PFSK-1 (cell line): Measurements from ENCODE around the gene KRT6B.

Source experiments
- FOXP2 ChIP-seq: optimal IDR thresholded peaks from 2 replicates; pipeline ENCODE3; 2011; ENCODE audit warnings: borderline replicate concordance, control low read depth, inconsistent platforms; ENCODE audit not compliant: insufficient read depth; ENCODE audit errors: extremely low read length, extremely low read depth
- POLR2AphosphoS5 ChIP-seq: IDR thresholded peaks from 2 replicates; pipeline ENCODE4 v1.6.1; 2012; ENCODE audit warnings: low read depth, mild to moderate bottlenecking, control low read depth, low read length, moderate library complexity
- SIN3A ChIP-seq: IDR thresholded peaks from 2 replicates; pipeline ENCODE4 v1.6.1; 2012; ENCODE audit warnings: mild to moderate bottlenecking, low read length, moderate library complexity, borderline replicate concordance; ENCODE audit not compliant: insufficient read depth
- TAF1 ChIP-seq: IDR thresholded peaks from 2 replicates; pipeline ENCODE4 v1.6.1; 2012; ENCODE audit warnings: low read length, control low read depth, borderline replicate concordance; ENCODE audit not compliant: insufficient read depth
- TF ChIP-seq, protein P1 (sequence below), 2 experiments: IDR thresholded peaks; 2 replicates each; pipeline versions ENCODE4 v1.6.1 to v1.8.0; 2011 to 2012; ENCODE audit warnings: low read depth in 2 of 2, low read length in 2 of 2, control low read depth in 1 of 2, inconsistent platforms in 1 of 2, mild to moderate bottlenecking in 1 of 2, moderate library complexity in 1 of 2; ENCODE audit not compliant: insufficient read depth in 1 of 2

Gene KRT6B

GRCh38 chr12:52398176-52398575, 53.8 kb downstream of the KRT6B start:
- TF ChIP-seq SIN3A (no peak), FOXP2 (no peak), POLR2AphosphoS5 (no peak), TAF1 (no peak)
- TF ChIP-seq, protein P1, sequence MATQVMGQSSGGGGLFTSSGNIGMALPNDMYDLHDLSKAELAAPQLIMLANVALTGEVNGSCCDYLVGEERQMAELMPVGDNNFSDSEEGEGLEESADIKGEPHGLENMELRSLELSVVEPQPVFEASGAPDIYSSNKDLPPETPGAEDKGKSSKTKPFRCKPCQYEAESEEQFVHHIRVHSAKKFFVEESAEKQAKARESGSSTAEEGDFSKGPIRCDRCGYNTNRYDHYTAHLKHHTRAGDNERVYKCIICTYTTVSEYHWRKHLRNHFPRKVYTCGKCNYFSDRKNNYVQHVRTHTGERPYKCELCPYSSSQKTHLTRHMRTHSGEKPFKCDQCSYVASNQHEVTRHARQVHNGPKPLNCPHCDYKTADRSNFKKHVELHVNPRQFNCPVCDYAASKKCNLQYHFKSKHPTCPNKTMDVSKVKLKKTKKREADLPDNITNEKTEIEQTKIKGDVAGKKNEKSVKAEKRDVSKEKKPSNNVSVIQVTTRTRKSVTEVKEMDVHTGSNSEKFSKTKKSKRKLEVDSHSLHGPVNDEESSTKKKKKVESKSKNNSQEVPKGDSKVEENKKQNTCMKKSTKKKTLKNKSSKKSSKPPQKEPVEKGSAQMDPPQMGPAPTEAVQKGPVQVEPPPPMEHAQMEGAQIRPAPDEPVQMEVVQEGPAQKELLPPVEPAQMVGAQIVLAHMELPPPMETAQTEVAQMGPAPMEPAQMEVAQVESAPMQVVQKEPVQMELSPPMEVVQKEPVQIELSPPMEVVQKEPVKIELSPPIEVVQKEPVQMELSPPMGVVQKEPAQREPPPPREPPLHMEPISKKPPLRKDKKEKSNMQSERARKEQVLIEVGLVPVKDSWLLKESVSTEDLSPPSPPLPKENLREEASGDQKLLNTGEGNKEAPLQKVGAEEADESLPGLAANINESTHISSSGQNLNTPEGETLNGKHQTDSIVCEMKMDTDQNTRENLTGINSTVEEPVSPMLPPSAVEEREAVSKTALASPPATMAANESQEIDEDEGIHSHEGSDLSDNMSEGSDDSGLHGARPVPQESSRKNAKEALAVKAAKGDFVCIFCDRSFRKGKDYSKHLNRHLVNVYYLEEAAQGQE (IDR thresholded peaks at IDR 0.05; ENCODE audit: insufficient read depth in 1 of 2, low read depth in 2 of 2, low read length in 2 of 2) = no peak

GRCh38 chr12:52396656-52397055, 55.3 kb downstream of the KRT6B start:
- no peak for TF ChIP-seq FOXP2
